ENCODE data around the gene NFIL3. TPM values are rescaled to one million over a fixed set of nuclear protein-coding genes. Genes with fewer than 3 reads are reported as not detected.

Gene NFIL3
- total and polyA plus RNA-seq, 2 of the 4 experiments (the other 2 are of a cell fraction) = 27.6 to 27.7 TPM

GRCh38 chr9:91362051-91362611, 61.5 kb downstream of the NFIL3 start:
- ChIA-PET POLR2A (ENCODE audit: unreplicated experiment) (no interaction called here), CTCF (no interaction called here)
- peak overlapping the region; percentile 48 for H2BK5ac ChIP-seq (ENCODE audit: low read depth, low read length, poor library complexity, severe bottlenecking)
- DNase-seq = no peak
- peak overlapping the region; percentile 67 for H3K4ac ChIP-seq (ENCODE audit: low read depth, low read length)
- no TSS peak for BruUV-seq (replicated peaks)
- H4K91ac ChIP-seq (ENCODE audit: insufficient read depth, low read depth, low read length) = peak overlapping the region; percentile 56; the same call in 1 of the 2 replicates
- H3K9me1 ChIP-seq (ENCODE audit: insufficient read depth, low read length) = peaks cover 16% of the 10 kb centered on the region
- in situ Hi-C loops (cut with MboI; ENCODE audit: low sequenced_read_pairs) = no loop called here
- 0 out of 2 replicates have a peak overlapping the region, but pooled peaks have one; percentile 2 for H2AK5ac ChIP-seq (ENCODE audit: low read depth, low read length)
- H3K23ac ChIP-seq (ENCODE audit: low read depth, low read length) = 0 out of 2 replicates have a peak overlapping the region, but pooled peaks have one; percentile 12
- H4K8ac ChIP-seq (ENCODE audit: low read depth in 2 of 2, low read length in 2 of 2) = peak overlapping the region; percentile 97
- H4K5ac ChIP-seq (ENCODE audit: low read depth, low read length) = peak overlapping the region; percentile 96
- peak overlapping the region; percentile 51 for H3K18ac ChIP-seq (ENCODE audit: low read depth, low read length)
- intact Hi-C loops (cut with micrococcal nuclease) = no loop called here
- 0 out of 2 replicates have a peak, but pooled peaks cover 1% of the 10 kb centered on the region for H3K36me3 ChIP-seq (ENCODE audit: control insufficient read depth, insufficient read depth, low read length)
- TF ChIP-seq POLR2A (IDR thresholded peaks at IDR 0.05; ENCODE audit: low read depth, low read length) (no peak), CEBPB (IDR thresholded peaks at IDR 0.05; ENCODE audit: low read depth, low read length) (no peak)
- H3K4me2 ChIP-seq (ENCODE audit: low read depth, low read length) = peak overlapping the region; percentile 76
- H3K56ac ChIP-seq (ENCODE audit: extremely low read depth, insufficient read depth, low read length) = 0 out of 2 replicates have a peak overlapping the region, but pooled peaks have one; percentile 24
- H3K79me1 ChIP-seq (ENCODE audit: low read depth in 1 of 2, low read length in 2 of 2) = peaks cover 19 to 48% of the 10 kb centered on the region in 2 experiments
- peak overlapping the region; percentile 73 for H2BK20ac ChIP-seq (ENCODE audit: low read depth, low read length)
- ATAC-seq (ENCODE audit: low read depth) = peak; percentile 31; the same call in 1 of the 2 replicates
- peak overlapping the region; percentile 52 for H2BK120ac ChIP-seq (ENCODE audit: low read depth, low read length)
- dilution Hi-C loops (cut with HindIII; ENCODE audit: low sequenced_read_pairs, unreplicated experiment) = no loop called here
- H4K20me1 ChIP-seq (ENCODE audit: insufficient read depth, low read length) = no peaks in the 10 kb centered on the region
- peak overlapping the region; percentile 77 for H2AFZ ChIP-seq (replicated peaks; ENCODE audit: low read length, poor library complexity)
- no peaks in the 10 kb centered on the region for H3K9me3 ChIP-seq (ENCODE audit: control insufficient read depth, insufficient read depth, low read length)
- no peak overlapping the region for H2AK9ac ChIP-seq (replicated peaks; ENCODE audit: low read depth, low read length, poor library complexity)
- peaks cover 6% of the 10 kb centered on the region for H3K4me1 ChIP-seq (ENCODE audit: control insufficient read depth, insufficient read depth, low read length)
- WGBS, 2 experiments (ENCODE audit: extremely low coverage in 2 of 2, insufficient read length in 1 of 2) = 58% methylated on average over 2 of the region's 15 CpGs; no CpG with 5 or more reads in 1 of the 2 experiments
- H3K14ac ChIP-seq (replicated peaks; ENCODE audit: low read depth, low read length) = peak overlapping the region; percentile 57
- peak overlapping the region; percentile 71; the same call in 1 of the 3 replicates for H2BK15ac ChIP-seq (ENCODE audit: low read depth, low read length)
- H3K27ac ChIP-seq (ENCODE audit: insufficient read depth, low read length) = peak overlapping the region; percentile 53
- no peaks in the 10 kb centered on the region for H3K27me3 ChIP-seq (ENCODE audit: control insufficient read depth, insufficient read depth, low read length)
- peak overlapping the region; percentile 100 for H3K4me3 ChIP-seq (ENCODE audit: insufficient read depth, low read depth, low read length)
- H3K9ac ChIP-seq (ENCODE audit: low read depth, low read length) = peak overlapping the region; percentile 27
